IPS-NIHi7 (cell line): ENCODE measurements around the gene OR2V1.
"Not testable (repeated sequence)": the region's sequence is repeated elsewhere in the genome, so short reads cannot be mapped to it uniquely, and the experiment has no call there.

ENCODE experiments used
- DNase-seq: peaks from one replicate; pipeline ENCODE4 v3.0.0; 2012; ENCODE audit warnings: mixed read lengths; ENCODE audit errors: extremely low spot score

Gene OR2V1

DNA sequence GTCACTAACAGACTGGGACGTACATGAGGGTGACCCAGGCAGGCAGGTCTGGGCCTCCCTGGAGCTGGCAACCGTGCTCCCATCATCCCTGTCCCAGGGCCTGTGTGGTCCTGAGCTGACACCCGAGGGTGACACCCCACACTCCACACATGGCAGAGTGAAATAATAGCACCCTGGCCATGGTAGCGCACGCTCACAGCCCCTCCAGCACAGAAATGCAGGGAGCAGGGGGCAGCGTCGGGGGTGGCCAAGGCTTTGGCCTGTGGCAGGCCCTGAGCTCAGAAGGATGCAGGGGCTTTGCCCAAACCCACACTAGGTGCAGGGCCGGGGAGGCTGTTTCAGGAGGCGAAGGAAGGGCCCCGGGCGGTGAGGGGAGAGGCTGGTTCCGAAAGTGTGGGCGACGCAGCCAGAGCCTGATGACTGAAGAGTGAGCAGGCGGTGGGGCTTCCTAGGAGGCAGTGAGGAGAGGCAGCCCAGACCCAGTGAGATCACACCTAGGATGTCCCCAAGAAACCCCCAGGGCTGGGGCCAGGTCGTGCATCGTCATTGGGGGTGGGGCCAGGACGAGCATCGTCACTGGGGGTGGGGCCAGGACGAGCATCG, 29.3 kb upstream of the OR2V1 start:
- peak; percentile 82 for DNase-seq

GRCh38 chr5:181159286-181160151, 28.6 kb upstream of the OR2V1 start:
- DNase-seq = peak; percentile 91

GRCh38 chr5:181158869-181159268, 27.9 kb upstream of the OR2V1 start:
- DNase-seq = no peak

GRCh38 chr5:181156758-181157157, 25.8 kb upstream of the OR2V1 start:
- no peak for DNase-seq

- DNase-seq = no peak
Observed at GRCh38 chr5:181153814-181154213, 22.8 kb upstream of the OR2V1 start.

GRCh38 chr5:181152406-181152805, 21.4 kb upstream of the OR2V1 start:
- DNase-seq = no peak

- DNase-seq = peak; percentile 70
Observed at GRCh38 chr5:181151146-181151545, 20.2 kb upstream of the OR2V1 start.

DNA sequence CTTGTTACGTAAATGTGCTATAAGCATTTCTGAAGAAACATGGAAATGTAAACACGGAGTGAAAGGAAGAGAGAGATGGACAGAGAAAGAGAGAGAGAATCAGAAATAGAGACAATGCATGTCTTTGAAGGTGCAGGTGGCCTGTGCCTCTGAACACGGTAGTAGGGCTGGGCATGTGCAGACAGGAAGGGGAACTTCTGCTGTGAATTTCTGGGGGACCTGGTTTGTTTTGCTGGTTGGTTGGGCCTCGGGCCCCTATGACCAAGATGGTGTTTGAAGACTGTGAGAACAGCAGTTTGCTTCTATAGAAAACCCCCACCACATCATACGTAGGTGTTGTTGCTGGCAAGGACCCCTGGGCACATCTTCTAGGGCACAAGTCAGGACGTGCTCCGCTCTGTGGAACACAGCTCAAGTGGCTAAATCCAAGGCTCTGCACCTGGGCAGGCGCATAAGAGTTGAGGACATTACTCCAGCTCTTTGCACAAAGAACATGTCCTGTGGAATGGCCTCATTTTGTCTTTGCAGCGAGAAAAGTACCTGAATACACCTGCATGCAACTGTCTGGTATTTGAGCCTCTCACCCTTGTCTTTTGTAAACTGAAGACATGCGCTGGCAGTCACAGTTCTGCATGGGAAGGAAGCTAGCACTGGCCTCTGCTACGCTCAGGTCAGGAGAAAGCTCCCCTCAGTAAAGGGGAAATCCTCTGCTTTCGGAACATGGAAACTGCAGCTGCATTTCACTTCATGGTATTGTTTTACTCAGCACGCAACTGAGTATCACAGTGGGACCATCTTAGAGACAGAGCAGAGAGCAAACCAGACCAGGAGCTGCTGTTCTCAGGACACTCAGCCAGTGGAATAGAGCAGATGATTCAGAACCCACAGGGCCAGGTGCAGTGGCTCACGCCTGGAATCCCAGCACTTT, 19.1 kb upstream of the OR2V1 start:
- DNase-seq = no peak

DNA sequence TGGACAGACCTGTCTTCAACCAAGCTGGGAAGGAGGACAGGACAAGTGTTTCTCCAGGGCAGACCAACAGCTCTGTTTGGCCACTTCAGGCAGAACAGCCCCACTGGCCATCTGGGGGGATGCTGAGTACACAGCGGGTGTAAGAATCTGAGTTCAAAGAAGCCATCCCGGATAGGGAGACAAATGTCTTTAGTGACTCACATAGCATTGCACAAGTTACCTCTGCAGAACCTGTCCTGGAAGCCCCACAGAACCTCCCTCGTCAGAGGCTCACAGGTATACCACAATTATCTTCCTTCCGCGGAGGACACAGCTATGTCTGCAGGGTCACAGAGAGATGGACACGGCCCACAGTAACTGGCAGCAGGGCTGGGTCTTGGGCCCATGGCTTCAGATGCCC, 18.4 kb upstream of the OR2V1 start:
- no peak for DNase-seq

GRCh38 chr5:181146927-181147636, 16.1 kb upstream of the OR2V1 start, which contains the start of gene OR2V2:
Gene OR2V2 (plus strand): TSS chr5:181147586. CDS start chr5:181154943, 7,357 bp downstream.
- DNase-seq = not testable (repeated sequence)

- no peak for DNase-seq
Observed at GRCh38 chr5:181145133-181145532, 14.2 kb upstream of the OR2V1 start.

DNA sequence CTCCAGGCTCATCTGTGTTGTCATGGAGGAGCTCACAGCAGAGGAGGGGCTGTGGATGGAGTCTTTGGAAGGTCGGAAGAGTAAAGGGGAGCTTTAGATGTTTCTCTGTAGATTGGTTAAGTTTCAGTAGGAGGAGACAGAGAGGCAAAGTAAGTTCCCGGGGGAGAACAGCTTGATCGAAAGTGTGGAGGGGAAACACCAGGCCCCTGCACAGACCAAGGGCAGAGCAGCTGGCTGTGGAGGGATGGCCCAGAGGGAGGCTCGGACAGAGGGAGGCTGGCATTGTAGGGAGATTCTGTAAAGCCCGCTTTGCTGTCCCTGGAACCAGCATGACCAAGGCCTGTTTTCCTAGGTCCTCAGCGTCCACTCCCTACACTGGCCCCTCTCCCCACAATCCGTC, 11.1 kb upstream of the OR2V1 start:
- no peak for DNase-seq

DNA sequence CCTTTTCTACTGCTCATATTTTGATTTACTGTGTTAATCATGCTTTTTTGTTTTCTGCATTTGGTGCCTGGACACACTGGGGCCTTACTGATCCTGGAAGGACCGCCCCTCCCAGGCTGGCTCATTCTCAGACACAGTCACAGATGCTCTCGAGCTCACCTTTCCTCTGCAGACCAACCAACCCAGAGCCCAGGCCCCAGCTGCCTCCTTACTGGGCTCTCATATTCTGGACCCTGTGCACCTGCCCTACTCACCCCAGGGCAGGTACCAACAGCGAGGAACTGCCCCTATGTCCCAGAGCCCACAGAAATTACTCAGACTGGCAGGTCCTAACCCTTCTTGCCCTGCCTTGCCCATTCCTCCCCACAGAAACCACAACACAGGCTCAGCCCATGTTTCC, 9.8 kb upstream of the OR2V1 start:
- DNase-seq = no peak

DNA sequence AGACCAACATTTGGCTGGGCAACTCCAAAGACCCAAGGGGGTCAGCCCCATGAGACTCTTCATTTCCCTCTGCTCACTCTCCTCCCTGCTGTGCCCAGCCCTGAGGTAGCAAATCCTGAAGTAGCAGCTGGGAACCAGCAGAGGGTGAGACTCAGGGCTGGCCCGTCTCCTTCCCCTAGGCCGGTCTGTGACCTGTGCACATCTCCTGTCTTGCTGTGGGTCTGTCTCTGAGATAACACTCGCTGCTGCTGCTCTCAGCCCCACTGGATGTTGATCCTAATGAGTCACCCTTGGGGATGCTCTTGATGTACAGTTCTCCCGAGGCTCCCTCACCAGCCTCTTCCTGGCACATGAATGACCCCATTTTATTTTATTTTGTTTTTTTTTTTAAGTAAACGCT, 7.3 kb upstream of the OR2V1 start:
- DNase-seq = no peak

GRCh38 chr5:181136361-181136955, 5.5 kb upstream of the OR2V1 start:
- DNase-seq = no peak

DNA sequence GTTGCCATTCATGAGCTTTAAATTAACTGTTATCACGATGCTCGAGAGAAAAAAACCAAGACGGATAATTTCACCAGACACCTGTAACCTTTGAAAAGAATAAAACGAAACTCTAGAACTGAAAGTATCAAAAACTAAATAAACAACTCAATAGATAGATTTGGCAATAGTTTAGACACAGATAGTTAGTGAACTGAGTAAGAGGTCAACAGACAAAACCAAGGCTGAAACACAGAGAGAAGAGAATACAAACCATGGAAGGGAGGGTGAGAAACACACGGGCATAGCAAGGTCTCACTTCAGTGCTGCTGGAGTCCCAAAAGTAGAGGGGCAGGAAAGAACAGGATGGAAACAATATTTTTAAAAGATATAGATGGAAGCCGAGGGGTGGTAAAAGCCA, 3.3 kb upstream of the OR2V1 start:
- DNase-seq = no peak

- no peak for DNase-seq
Observed at GRCh38 chr5:181133610-181134231, 2.8 kb upstream of the OR2V1 start.

DNA sequence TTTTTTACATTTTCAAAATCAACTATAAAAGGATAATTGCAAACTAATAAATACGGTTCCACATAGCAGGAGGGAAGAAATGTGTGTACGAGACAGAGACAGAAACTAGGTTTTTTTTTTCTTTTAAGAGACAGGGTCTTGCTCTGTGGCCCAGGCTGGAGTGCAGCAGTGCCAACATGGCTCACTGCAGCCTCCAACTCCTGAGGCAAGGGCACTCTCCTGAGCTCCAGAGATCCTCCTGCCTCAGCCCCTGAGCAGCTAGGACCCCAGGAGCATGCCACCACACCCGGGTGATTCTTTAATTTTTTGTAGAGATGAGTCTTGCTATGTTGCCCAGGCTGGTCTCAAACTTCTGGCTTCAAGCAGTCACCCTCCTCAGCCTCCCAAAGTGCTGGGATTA, 2.1 kb upstream of the OR2V1 start:
- DNase-seq = no peak

DNA sequence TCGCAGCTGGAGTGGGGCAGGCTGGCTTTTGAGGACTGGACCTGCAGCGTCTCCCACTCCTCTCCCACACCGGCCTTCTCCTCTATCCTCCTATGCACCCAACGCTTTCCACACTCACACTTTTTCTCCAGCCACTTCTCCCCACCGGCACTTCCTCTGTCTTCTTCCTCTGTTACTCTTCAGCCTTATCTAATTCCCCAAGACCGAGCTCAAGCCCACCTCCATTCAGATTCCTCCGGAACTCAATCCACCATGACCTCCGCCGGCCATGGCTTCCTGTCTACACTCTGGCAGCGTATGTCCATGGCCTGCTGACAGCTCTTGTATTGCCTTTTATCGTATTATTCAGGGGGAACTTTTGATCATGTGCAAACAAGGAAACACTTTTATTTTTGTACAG, 545 bp upstream of the OR2V1 start:
- DNase-seq = no peak

GRCh38 chr5:181130081-181130480, 888 bp downstream of the OR2V1 start:
- not testable (repeated sequence) for DNase-seq

DNA sequence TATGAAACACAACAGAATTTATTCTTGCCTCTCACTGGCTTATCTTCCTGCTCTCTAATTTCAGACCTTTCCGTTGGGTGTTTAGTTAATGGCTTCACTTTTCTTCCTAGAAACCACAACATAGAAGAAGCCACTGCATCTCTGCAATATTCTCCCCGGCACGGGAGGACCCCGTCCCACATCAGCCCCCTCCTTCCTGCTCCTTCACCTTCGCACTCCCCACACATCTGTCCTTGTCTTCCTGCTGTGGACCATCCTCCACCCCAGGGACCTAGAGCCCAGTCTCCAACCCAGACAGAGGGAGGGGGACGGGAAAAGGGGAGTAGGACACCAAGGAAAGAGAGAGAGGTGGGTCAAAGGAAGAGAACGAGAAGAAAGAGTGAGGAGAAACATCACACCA, 1.4 kb downstream of the OR2V1 start:
- DNase-seq = no peak
